ENCODE results near the gene COBL. TPM values are rescaled to one million over a fixed set of nuclear protein-coding genes. Genes with fewer than 3 reads are reported as not detected.

Gene COBL
- polyA plus RNA-seq, 1 donor (not counting 4 experiments of a cell fraction or from before 2014, with no cell fraction given): 4.5 TPM

- Histone ChIP-seq H2AFZ (ENCODE audit: control insufficient read depth, low read length) (no peak overlapping the region), H3K9me1 (ENCODE audit: control insufficient read depth, extremely low read depth, insufficient read depth, low read length) (no peaks in the 10 kb centered on the region), H3K27me3 (ENCODE audit: control insufficient read depth, extremely low read depth, insufficient read depth, low read length) (no peaks in the 10 kb centered on the region), H3K27ac (ENCODE audit: control insufficient read depth, insufficient read depth, low read length) (no peak overlapping the region), H3K4me3 (ENCODE audit: control insufficient read depth in 2 of 3, extremely low read depth in 1 of 3, insufficient read depth in 2 of 3, low read depth in 1 of 3, low read length in 3 of 3) (no peak overlapping the region), H3K4me2 (ENCODE audit: control insufficient read depth, extremely low read depth, insufficient read depth, low read depth, low read length) (no peak overlapping the region), H3K9ac (ENCODE audit: control insufficient read depth, extremely low read depth, insufficient read depth, low read length) (no peak overlapping the region), H4K20me1 (ENCODE audit: control insufficient read depth, extremely low read depth, insufficient read depth, low read length) (no peaks in the 10 kb centered on the region), H3K9me3 (ENCODE audit: control insufficient read depth, low read depth, low read length) (no peaks in the 10 kb centered on the region), H3K4me1 (ENCODE audit: control insufficient read depth, extremely low read depth, insufficient read depth, low read length) (peaks cover 16% of the 10 kb centered on the region), H3K36me3 (ENCODE audit: control insufficient read depth in 2 of 2, extremely low read depth in 1 of 2, insufficient read depth in 2 of 2, low read length in 2 of 2) (no peaks in the 10 kb centered on the region), H3K79me2 (ENCODE audit: control insufficient read depth, insufficient read depth, low read length) (no peaks in the 10 kb centered on the region)
- TF ChIP-seq, protein P1, sequence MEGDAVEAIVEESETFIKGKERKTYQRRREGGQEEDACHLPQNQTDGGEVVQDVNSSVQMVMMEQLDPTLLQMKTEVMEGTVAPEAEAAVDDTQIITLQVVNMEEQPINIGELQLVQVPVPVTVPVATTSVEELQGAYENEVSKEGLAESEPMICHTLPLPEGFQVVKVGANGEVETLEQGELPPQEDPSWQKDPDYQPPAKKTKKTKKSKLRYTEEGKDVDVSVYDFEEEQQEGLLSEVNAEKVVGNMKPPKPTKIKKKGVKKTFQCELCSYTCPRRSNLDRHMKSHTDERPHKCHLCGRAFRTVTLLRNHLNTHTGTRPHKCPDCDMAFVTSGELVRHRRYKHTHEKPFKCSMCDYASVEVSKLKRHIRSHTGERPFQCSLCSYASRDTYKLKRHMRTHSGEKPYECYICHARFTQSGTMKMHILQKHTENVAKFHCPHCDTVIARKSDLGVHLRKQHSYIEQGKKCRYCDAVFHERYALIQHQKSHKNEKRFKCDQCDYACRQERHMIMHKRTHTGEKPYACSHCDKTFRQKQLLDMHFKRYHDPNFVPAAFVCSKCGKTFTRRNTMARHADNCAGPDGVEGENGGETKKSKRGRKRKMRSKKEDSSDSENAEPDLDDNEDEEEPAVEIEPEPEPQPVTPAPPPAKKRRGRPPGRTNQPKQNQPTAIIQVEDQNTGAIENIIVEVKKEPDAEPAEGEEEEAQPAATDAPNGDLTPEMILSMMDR (optimal IDR thresholded peaks at IDR 0.05 in 1 of 3, IDR thresholded peaks at IDR 0.05 in 1 of 3, conservative IDR thresholded peaks at IDR 0.05 in 1 of 3; ENCODE audit: extremely low read depth in 1 of 3, insufficient read depth in 2 of 3, low read length in 3 of 3): no peak
- TF ChIP-seq EZH2 (IDR thresholded peaks at IDR 0.05; ENCODE audit: low read length): no peak
- DNase-seq (ENCODE audit: low read depth, low spot score): no peak
- FAIRE-seq: no peak
- dilution Hi-C loops (cut with MboI; ENCODE audit: extremely low pct_ligation_motif_present, low sequenced_read_pairs): no loop called here
Observed at GRCh38 chr7:51135576-51135975, 181.0 kb downstream of the COBL start.

- H3K4me2 ChIP-seq (ENCODE audit: control insufficient read depth, extremely low read depth, insufficient read depth, low read depth, low read length): no peak overlapping the region
- TF ChIP-seq EZH2 (IDR thresholded peaks at IDR 0.05; ENCODE audit: low read length): no peak
- TF ChIP-seq, protein P1 (optimal IDR thresholded peaks at IDR 0.05 in 1 of 3, IDR thresholded peaks at IDR 0.05 in 1 of 3, conservative IDR thresholded peaks at IDR 0.05 in 1 of 3; ENCODE audit: extremely low read depth in 1 of 3, insufficient read depth in 2 of 3, low read length in 3 of 3): no peak
- H3K27me3 ChIP-seq (ENCODE audit: control insufficient read depth, extremely low read depth, insufficient read depth, low read length): no peaks in the 10 kb centered on the region
- peaks cover under 1% of the 10 kb centered on the region for H3K4me1 ChIP-seq (ENCODE audit: control insufficient read depth, extremely low read depth, insufficient read depth, low read length)
- dilution Hi-C loops (cut with MboI; ENCODE audit: extremely low pct_ligation_motif_present, low sequenced_read_pairs): no loop called here
- H3K4me3 ChIP-seq (ENCODE audit: control insufficient read depth in 2 of 3, extremely low read depth in 1 of 3, insufficient read depth in 2 of 3, low read depth in 1 of 3, low read length in 3 of 3): no peak overlapping the region
- FAIRE-seq (no peak), DNase-seq (ENCODE audit: low read depth, low spot score) (no peak)
- no peak overlapping the region for H3K9ac ChIP-seq (ENCODE audit: control insufficient read depth, extremely low read depth, insufficient read depth, low read length)
- no peaks in the 10 kb centered on the region for H4K20me1 ChIP-seq (ENCODE audit: control insufficient read depth, extremely low read depth, insufficient read depth, low read length)
- no peaks in the 10 kb centered on the region for H3K36me3 ChIP-seq (ENCODE audit: control insufficient read depth in 2 of 2, extremely low read depth in 1 of 2, insufficient read depth in 2 of 2, low read length in 2 of 2)
- H2AFZ ChIP-seq (ENCODE audit: control insufficient read depth, low read length): no peak overlapping the region
- H3K27ac ChIP-seq (ENCODE audit: control insufficient read depth, insufficient read depth, low read length): no peak overlapping the region
- H3K9me1 ChIP-seq (ENCODE audit: control insufficient read depth, extremely low read depth, insufficient read depth, low read length): no peaks in the 10 kb centered on the region
- no peaks in the 10 kb centered on the region for H3K9me3 ChIP-seq (ENCODE audit: control insufficient read depth, low read depth, low read length)
- no peaks in the 10 kb centered on the region for H3K79me2 ChIP-seq (ENCODE audit: control insufficient read depth, insufficient read depth, low read length)
Observed at GRCh38 chr7:51134013-51134441, 182.6 kb downstream of the COBL start.
